Caco-2 (cell line): ENCODE data around the gene CDK5RAP1. TPM values are rescaled to one million over a fixed set of nuclear protein-coding genes. Genes with fewer than 3 reads are reported as not detected.
"Not testable (repeated sequence)": the region's sequence is repeated elsewhere in the genome, so short reads cannot be mapped to it uniquely, and the experiment has no call there.

ENCODE experiments used
- BruUV-seq: library from RNA; stranded (reverse); fragments of 400-500 nt; replicated peaks from 2 replicates; lab custom pipeline; 2021; lab: Mats Ljungman, UMichigan
- CTCF ChIA-PET: fragments of 300-600 bp; sonication (Branson Sonifier 250); formaldehyde crosslinking; loops from one replicate; lab custom pipeline; 2022; ENCODE audit warnings: antibody characterized with exemption; lab: Charles Lee
- POLR2A ChIA-PET: fragments of 300-600 bp; sonication (Branson Sonifier 250); formaldehyde crosslinking; loops from one replicate; lab custom pipeline; 2022; ENCODE audit warnings: antibody characterized with exemption; lab: Charles Lee
- DNase-seq, 2 experiments: peaks; one replicate each; pipeline versions ENCODE4 v3.0.0 to v3.0.0-alpha.2; 2020 to 2022
- H3K27me3 ChIP-seq: replicated peaks from 2 replicates; pipeline ENCODE4 v1.6.0; 2011; ENCODE audit warnings: low read length; ENCODE audit not compliant: control insufficient read depth, insufficient read depth
- H3K36me3 ChIP-seq: 2 replicates; pipeline ENCODE4 v1.5.1; 2011; ENCODE audit warnings: low read length; ENCODE audit not compliant: control insufficient read depth, insufficient read depth
- H3K4me1 ChIP-seq: fragments of 250-450 bp; sonication (Bioruptor Pico); 2 replicates; pipeline ENCODE4 v1.5.1; 2020; ENCODE audit warnings: mild to moderate bottlenecking
- H3K4me3 ChIP-seq: 2 replicates; pipeline ENCODE4 v1.5.1; 2011; ENCODE audit warnings: low read depth, mild to moderate bottlenecking, control low read depth, low read length
- H3K9me3 ChIP-seq: fragments of 250-450 bp; sonication (Bioruptor Pico); 2 replicates; pipeline ENCODE4 v1.5.1; 2020; ENCODE audit warnings: mild to moderate bottlenecking, moderate library complexity
- H3K27ac Mint-ChIP-seq: one replicate; pipeline ENCODE4 v1.8.0; 2022; ENCODE audit warnings: mixed read lengths; ENCODE audit not compliant: unreplicated experiment
- H3K27me3 Mint-ChIP-seq: one replicate; pipeline ENCODE4 v1.8.0; 2022; ENCODE audit warnings: mixed read lengths; ENCODE audit not compliant: insufficient read depth, unreplicated experiment
- H3K36me3 Mint-ChIP-seq: one replicate; pipeline ENCODE4 v1.8.0; 2022; ENCODE audit warnings: mild to moderate bottlenecking, mixed read lengths; ENCODE audit not compliant: insufficient read depth, unreplicated experiment
- H3K4me1 Mint-ChIP-seq: one replicate; pipeline ENCODE4 v1.8.0; 2022; ENCODE audit warnings: low read depth, mixed read lengths; ENCODE audit not compliant: unreplicated experiment
- H3K4me3 Mint-ChIP-seq: one replicate; pipeline ENCODE4 v1.8.0; 2022; ENCODE audit warnings: mild to moderate bottlenecking, moderate library complexity, mixed read lengths; ENCODE audit not compliant: unreplicated experiment
- H3K9me3 Mint-ChIP-seq: one replicate; pipeline ENCODE4 v1.8.0; 2022; ENCODE audit warnings: mixed read lengths; ENCODE audit not compliant: unreplicated experiment
- intact Hi-C: fragments of 100-400 bp; cut with micrococcal nuclease; formaldehyde crosslinking; loops from one replicate; pipeline ENCODE4 v1.10.0; 2022; ENCODE audit not compliant: unreplicated experiment
- total RNA-seq: library from RNA; stranded (reverse); gene quantifications from 2 replicates; pipeline ENCODE4 v1.2.3, GENCODE V29; 2022
- TF ChIP-seq, protein P1 (sequence below), 2 experiments: fragments of 200-600 bp in 1 of 2; IDR thresholded peaks; 1 replicate in 1 of 2; 2 replicates in 1 of 2; pipeline versions ENCODE4 v1.5.1 to v1.8.0; 2011 to 2022; ENCODE audit warnings: antibody characterized with exemption in 1 of 2, control low read depth in 1 of 2, inconsistent platforms in 1 of 2, low read depth in 1 of 2, low read length in 1 of 2, mild to moderate bottlenecking in 1 of 2, moderate library complexity in 1 of 2; ENCODE audit not compliant: insufficient read depth in 1 of 2, severe bottlenecking in 1 of 2, unreplicated experiment in 1 of 2

The CDK5RAP1 gene
- total RNA-seq, 1 experiment from 2014 or later = 116 TPM

DNA sequence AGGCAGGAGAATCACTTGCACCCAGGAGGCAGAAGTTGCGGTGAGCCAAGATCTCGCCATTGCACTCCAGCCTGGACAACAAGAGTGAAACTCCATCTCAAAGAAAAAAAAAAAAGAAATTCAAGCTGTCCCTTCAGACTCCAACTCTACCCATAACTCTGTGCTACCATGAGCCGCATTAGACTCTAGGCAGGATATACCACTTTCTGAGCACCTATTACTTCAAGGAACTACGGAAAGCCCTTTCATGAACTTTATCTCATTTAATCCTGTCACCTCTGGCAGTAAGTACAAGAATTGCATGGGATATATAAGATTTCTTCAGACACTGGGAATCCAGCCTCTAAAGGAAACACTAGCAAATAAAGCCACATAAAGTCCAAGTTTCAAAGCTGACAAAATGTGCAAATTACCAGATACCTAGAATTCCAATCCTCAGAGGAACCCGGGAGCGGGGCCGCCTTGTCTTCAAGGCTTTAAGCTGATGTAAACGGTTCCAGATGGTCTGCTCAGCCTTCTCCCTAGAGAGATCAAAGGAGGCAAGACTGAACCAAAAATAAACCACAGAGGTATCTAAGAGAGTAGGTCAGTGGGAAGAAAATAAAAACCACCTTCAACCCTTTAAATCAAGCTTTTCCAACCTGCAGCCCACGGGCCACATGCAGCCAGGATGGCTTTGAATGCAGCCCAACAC lies 9.4 kb downstream of the CDK5RAP1 start:
- no peak overlapping the region for H3K4me3 Mint-ChIP-seq
- no peak overlapping the region for H3K4me3 ChIP-seq

DNA sequence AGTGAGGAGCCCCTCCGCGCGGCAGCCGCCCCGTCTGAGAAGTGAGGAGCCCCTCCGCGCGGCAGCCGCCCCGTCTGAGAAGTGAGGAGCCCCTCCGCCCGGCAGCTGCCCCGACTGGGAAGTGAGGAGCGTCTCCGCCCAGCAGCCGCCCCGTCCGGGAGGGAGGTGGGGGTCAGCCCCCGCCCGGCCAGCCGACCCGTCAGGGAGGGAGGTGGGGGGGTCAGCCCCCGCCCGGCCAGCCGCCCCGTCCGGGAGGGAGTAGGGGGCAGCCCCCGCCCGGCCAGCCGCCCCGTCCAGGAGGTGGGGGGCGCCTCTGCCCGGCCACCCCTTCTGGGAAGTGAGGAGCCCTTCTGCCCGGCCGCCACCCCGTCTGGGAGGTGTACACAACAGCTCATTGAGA lies 12.0 kb downstream of the CDK5RAP1 start:
- DNase-seq, BruUV-seq, H3K9me3 Mint-ChIP-seq, H3K4me1 ChIP-seq, intact Hi-C loops, H3K27me3 Mint-ChIP-seq, H3K27me3 ChIP-seq, H3K4me3 ChIP-seq, H3K27ac Mint-ChIP-seq, CTCF ChIA-PET, POLR2A ChIA-PET, H3K9me3 ChIP-seq, H3K4me1 Mint-ChIP-seq, H3K36me3 ChIP-seq, H3K4me3 Mint-ChIP-seq: not testable (repeated sequence)
- H3K36me3 Mint-ChIP-seq = peaks cover 87% of the 10 kb centered on the region

More for the DNA sequence above, 9.4 kb downstream of the CDK5RAP1 start:
- Mint-ChIP-seq H3K9me3 (no peaks in the 10 kb centered on the region), H3K4me1 (no peaks in the 10 kb centered on the region), H3K27me3 (no peaks in the 10 kb centered on the region), H3K27ac (no peak overlapping the region), H3K36me3 (peaks cover 90% of the 10 kb centered on the region)
- DNase-seq = peak in 1 of 2 experiments; percentile 38
- BruUV-seq = no TSS peak
- H3K9me3 ChIP-seq = no peaks in the 10 kb centered on the region
- ChIA-PET POLR2A (no interaction called here), CTCF (interaction anchor here (1.6 kb wide), 1 partner anchor 10 kb away, joined by 4 read pairs; no protein-coding TSS in a partner anchor)
- no peaks in the 10 kb centered on the region for H3K4me1 ChIP-seq
- TF ChIP-seq, protein P1, sequence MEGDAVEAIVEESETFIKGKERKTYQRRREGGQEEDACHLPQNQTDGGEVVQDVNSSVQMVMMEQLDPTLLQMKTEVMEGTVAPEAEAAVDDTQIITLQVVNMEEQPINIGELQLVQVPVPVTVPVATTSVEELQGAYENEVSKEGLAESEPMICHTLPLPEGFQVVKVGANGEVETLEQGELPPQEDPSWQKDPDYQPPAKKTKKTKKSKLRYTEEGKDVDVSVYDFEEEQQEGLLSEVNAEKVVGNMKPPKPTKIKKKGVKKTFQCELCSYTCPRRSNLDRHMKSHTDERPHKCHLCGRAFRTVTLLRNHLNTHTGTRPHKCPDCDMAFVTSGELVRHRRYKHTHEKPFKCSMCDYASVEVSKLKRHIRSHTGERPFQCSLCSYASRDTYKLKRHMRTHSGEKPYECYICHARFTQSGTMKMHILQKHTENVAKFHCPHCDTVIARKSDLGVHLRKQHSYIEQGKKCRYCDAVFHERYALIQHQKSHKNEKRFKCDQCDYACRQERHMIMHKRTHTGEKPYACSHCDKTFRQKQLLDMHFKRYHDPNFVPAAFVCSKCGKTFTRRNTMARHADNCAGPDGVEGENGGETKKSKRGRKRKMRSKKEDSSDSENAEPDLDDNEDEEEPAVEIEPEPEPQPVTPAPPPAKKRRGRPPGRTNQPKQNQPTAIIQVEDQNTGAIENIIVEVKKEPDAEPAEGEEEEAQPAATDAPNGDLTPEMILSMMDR (IDR thresholded peaks at IDR 0.05; ENCODE audit: insufficient read depth in 1 of 2, low read depth in 1 of 2, low read length in 1 of 2, severe bottlenecking in 1 of 2, unreplicated experiment in 1 of 2) = no peak
- no peaks in the 10 kb centered on the region for H3K27me3 ChIP-seq
- intact Hi-C loops = no loop called here
- H3K36me3 ChIP-seq = peaks cover 7% of the 10 kb centered on the region

DNA sequence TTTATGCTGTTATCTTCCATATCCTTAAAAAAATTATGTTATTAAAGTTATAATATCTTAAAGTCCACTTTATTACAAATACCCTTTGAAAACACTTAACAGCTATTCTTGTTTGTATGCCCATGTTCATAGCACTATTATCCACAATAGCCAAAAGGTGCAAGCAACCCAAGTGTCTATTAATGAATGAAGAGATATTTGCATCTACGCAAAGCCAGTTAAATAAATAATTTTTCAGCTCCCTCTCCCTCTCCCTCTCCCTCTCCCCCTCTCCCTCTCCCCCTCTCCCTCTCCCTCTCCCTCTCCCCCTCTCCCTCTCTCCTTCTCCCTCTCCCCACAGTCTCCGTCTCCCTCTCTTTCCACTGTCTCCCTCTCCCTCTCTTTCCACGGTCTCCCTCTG lies 13.1 kb downstream of the CDK5RAP1 start:
- no peaks in the 10 kb centered on the region for H3K27me3 ChIP-seq
- peaks cover 85% of the 10 kb centered on the region for H3K36me3 Mint-ChIP-seq
- peaks cover 6% of the 10 kb centered on the region for H3K36me3 ChIP-seq
- ChIA-PET POLR2A (no interaction called here), CTCF (no interaction called here)
- H3K9me3 ChIP-seq = no peaks in the 10 kb centered on the region
- no peak for DNase-seq
- no TSS peak for BruUV-seq
- intact Hi-C loops = no loop called here
- no peaks in the 10 kb centered on the region for H3K4me1 ChIP-seq
- H3K4me3 Mint-ChIP-seq = no peak overlapping the region
- no peaks in the 10 kb centered on the region for H3K27me3 Mint-ChIP-seq
- no peak overlapping the region for H3K4me3 ChIP-seq
- no peaks in the 10 kb centered on the region for H3K4me1 Mint-ChIP-seq
- no peak overlapping the region for H3K27ac Mint-ChIP-seq
- TF ChIP-seq, protein P1 (IDR thresholded peaks at IDR 0.05; ENCODE audit: insufficient read depth in 1 of 2, low read depth in 1 of 2, low read length in 1 of 2, severe bottlenecking in 1 of 2, unreplicated experiment in 1 of 2) = no peak
- H3K9me3 Mint-ChIP-seq = no peaks in the 10 kb centered on the region
